ENCODE measurements around the gene WDR54. TPM values are rescaled to one million over a fixed set of nuclear protein-coding genes. Genes with fewer than 3 reads are reported as not detected.
"Not testable (repeated sequence)": the region's sequence is repeated elsewhere in the genome, so short reads cannot be mapped to it uniquely, and the experiment has no call there.

The WDR54 gene
- total RNA-seq, 1 donor from 2014 or later, result 38.7 TPM

DNA sequence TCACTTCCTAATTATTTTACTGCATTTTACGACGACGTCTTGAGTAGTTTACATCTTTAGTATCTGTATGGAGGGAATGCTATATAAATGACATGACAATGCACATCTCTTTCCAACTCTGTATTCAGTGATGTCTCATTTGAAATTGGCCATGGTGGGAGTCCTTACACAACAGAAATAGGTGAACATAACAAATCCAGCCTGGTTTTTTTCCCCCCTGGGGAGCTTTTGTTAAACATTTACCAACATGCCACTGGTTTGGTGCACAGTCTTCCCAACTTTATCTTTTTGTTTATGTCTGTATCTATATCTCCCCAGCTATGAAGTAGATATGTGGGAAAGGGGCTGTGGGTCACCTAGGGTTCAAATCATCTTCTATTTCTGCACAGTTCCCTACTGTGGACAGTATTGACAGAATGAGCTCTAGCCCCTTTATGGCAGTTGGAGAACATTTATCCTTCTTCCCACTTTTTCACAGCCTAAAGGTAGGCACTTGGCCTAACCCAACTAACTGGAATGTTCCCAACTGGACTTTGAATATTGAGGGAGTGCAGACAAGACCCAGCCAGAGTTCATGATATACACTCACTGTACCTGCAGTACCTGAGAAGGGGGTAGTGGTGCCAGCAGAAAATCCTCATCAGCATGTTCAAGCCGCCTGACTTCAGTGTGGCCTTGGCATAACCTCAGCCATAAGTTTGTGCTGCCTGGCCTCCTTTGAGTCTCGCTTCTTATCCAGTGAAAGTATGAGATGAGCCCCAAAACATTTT lies 25.9 kb downstream of the WDR54 start:
- no peak for FAIRE-seq
- no peak for DNase-seq (ENCODE audit: low spot score in 2 of 2)

DNA sequence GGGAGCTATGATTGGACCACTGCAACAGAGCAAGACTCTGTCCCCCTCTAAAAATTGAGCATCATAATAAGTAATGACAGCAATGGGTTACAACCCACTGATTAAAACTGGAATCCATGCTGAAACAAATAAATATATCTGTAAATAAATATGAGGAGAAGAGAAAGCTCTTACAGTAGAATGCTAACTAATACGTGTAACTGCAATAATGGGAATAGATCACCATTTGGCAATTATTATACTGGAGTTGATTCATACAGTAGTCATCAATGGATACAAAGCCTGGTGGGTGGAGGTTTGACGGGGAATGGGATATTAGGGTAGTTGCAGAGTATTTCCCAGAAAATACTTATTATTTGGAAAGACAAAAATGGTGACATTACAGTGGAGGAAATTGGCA lies 27.2 kb downstream of the WDR54 start:
- DNase-seq (ENCODE audit: low spot score in 2 of 2) (no peak), FAIRE-seq (no peak)

DNA sequence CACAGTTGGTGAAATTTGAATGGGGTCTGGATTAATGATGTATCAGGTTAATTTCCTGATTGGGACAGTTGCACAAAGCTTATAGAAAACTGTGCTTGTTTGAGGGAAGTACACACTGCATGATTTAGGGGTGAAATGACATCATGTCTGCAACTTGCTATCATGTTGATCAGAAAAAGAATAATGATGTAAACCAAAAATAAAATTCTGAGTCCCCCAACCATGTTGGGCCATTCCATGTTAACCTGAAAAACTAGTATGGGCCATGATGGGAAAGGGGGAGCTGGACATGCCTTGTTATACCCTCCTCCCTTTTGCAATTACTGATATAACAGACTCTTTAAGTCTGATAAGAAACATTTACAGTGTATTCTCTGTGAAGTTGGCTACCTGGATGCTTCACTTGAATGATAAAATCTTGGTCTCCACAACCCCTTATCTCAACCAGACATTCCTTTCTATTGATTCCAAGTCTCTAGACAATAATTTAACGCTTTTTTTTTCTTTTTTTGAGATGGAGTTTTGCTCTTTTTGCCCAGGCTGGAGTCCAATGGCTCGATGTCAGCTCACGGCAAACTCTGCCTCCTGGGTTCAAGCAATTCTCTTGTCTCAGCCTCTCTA lies 29.1 kb downstream of the WDR54 start:
- FAIRE-seq (no peak), DNase-seq (ENCODE audit: low spot score in 2 of 2) (no peak)

DNA sequence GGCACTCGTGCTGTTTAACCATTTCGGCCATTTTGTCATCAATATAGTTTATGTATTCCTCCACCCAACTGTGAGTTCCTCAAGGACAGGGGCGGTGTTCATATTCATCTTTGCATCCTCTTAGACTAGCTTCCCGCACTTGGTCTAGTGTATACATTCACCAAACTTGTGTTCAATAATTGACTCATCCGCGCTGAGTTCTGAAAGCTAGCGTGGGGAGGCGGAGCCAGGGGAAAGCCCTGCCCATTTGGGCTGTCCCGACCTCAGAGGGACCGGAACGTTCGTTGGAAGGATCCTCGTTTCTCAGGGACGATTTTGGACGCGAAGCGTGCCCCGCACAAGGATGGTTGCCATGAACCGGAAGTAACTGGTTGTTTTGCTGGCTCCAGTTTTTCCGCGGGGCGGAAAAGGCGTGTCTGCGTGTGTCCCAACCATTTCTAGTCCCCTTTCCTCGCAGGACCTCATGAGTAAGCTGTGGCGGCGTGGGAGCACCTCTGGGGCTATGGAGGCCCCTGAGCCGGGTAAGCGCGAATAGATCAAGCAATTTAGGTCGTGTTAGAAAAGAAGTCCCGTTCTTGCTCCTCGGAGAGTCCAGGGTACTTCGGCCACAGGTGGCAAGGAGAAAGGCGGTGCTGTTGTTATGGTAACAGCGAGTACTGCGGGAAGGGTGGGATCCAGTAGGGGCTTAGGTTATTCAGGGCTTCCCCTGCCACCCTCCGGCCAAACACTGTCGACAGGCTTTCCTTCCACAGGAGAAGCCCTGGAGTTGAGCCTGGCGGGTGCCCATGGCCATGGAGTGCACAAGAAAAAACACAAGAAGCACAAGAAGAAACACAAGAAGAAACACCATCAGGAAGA lies 33.4 kb downstream of the WDR54 start, which contains the start of gene INO80B:
Gene INO80B, plus strand, starts transcription at position 434 of the 858 bp plus-strand sequence. Its CDS starts 30 bp downstream, at position 464.
- FAIRE-seq, result peak; percentile 30

DNA sequence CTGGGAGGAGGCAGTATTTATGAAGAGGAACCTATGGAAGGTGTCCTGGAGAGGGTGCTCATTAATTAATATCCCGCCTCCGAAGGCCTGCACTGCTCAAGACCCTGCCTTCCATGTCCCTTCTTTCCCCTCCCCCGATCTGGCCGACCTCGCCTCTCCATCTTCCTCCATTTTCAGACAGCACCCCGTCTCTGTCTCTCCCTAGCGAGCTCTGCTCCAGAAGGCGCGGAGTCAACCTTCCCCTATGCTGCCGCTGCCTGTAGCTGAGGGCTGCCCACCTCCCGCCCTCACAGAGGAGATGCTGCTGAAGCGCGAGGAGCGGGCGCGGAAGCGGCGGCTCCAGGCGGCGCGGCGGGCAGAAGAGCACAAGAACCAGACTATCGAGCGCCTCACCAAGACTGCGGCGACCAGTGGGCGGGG lies 35.6 kb downstream of the WDR54 start:
- DNase-seq (ENCODE audit: low spot score in 2 of 2) (no peak), FAIRE-seq (no peak)

More for the DNA sequence above, 33.4 kb downstream of the WDR54 start, which contains the start of gene INO80B:
- DNase-seq (ENCODE audit: low spot score in 2 of 2), result peak; percentile 82 to 84

DNA sequence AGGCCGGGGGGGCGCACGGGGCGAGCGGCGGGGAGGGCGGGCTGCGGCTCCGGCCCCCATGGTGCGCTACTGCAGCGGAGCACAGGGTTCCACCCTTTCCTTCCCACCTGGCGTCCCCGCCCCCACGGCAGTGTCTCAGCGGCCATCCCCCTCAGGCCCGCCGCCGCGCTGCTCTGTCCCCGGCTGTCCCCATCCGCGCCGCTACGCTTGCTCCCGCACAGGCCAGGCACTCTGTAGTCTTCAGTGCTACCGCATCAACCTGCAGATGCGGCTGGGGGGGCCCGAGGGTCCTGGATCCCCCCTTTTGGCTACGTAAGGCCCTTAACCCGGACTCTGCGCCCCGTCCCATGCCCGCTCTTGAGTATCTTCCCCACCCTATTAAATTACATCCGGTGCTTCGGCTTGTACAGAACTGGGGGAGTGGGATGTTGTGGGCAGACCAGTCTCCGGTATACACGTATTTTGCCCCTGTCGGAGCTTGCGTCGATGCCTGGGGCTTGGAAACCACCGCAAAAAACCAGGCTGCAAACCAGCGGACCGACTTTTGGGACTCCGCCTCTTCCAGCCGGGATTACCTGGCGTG lies 36.1 kb downstream of the WDR54 start:
- DNase-seq (ENCODE audit: low spot score in 2 of 2), result no peak
- no peak for FAIRE-seq

DNA sequence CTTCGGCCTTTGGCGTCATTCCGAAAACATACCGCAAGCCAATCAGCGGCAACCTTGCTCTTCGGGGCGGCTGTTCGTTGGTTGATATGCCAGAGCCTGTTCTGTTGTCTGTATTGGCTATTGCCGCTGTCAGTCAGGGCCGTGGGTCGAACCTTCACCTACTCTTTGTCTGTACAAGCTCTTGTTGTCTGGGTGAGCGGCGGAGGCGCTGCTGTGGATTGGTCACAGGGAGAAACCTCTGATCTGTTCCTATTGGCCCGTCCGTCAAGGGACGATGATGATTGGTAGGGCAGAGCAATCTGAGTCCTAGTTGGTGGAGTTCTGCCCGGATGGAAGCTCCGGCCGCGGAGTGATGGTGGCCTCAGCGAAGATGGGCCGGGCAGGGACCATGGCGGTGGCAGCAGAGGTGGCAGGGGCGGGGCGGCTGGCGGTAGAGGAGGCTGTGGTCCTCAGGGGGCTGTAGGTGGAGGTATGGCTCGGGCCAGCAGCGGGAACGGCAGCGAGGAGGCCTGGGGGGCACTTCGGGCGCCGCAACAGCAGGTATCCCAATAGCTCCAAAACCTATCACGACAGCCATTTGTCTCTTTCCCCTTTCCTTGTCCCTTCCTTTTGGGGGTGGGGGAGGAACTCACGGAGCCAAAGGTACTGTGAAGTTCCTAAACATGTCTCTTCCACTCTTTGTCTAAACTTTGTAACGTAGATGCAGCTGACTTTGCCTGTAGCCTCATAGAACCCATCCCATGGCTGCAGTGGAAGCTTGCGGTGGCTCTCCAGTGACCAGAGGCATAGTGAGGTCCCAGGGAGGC lies 36.8 kb downstream of the WDR54 start, which contains the start of gene WBP1:
Gene WBP1, plus strand, starts transcription at position 307 of the 806 bp plus-strand sequence. Its CDS starts 165 bp downstream, at position 472.
- FAIRE-seq (peak; percentile 97), DNase-seq (ENCODE audit: low spot score in 2 of 2) (peak; percentile 94 to 96)

DNA sequence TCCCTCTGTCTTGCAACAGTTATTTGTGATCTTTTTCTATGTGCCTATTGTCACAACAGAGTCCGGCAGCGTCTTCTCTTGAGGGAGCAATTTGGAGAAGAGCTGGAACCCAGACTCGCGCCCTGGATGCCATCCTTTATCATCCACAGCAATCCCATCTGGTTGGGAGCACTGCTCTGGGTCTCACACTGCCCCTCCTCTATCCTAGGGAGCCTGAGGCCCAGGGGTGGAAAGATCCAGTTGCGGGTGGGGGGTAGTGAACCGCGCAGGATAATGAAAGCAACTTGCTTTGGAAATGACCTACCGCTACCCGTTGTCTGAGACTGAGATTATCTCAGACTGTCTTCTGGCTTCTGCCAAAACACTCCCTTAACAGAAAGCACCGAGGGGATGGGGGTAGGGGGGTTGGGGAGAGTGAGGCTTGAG lies 37.4 kb downstream of the WDR54 start:
- no peak for FAIRE-seq

DNA sequence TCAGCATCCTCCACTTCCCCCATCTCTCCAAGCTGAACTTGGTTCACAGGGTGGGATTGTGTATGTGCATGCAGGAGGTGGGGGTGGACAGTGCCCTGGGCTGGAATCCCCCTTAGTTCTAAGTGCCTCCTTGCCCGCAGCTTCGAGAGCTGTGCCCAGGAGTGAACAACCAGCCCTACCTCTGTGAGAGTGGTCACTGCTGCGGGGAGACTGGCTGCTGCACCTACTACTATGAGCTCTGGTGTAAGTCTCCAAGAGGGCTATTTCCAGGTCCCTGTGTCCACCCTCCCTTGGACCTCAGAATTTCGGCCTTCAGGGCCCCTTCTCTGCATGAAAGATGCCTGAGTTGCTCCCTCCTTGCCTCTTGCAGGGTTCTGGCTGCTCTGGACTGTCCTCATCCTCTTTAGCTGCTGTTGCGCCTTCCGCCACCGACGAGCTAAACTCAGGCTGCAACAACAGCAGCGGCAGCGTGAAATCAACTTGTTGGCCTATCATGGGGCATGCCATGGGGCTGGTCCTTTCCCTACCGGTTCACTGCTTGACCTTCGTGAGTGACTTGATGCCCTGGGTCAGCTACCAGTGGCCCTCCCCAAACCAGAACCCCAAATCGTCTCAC lies 38.1 kb downstream of the WDR54 start:
- FAIRE-seq; DNase-seq (ENCODE audit: low spot score in 2 of 2): not testable (repeated sequence)

More for the DNA sequence above, 37.4 kb downstream of the WDR54 start:
- DNase-seq (ENCODE audit: low spot score in 2 of 2), result no peak

DNA sequence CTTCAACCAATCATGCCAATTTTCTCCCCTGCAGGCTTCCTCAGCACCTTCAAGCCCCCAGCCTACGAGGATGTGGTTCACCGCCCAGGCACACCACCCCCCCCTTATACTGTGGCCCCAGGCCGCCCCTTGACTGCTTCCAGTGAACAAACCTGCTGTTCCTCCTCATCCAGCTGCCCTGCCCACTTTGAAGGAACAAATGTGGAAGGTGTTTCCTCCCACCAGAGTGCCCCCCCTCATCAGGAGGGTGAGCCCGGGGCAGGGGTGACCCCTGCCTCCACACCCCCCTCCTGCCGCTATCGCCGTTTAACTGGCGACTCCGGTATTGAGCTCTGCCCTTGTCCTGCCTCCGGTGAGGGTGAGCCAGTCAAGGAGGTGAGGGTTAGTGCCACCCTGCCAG lies 38.7 kb downstream of the WDR54 start:
- FAIRE-seq; DNase-seq (ENCODE audit: low spot score in 2 of 2): not testable (repeated sequence)

DNA sequence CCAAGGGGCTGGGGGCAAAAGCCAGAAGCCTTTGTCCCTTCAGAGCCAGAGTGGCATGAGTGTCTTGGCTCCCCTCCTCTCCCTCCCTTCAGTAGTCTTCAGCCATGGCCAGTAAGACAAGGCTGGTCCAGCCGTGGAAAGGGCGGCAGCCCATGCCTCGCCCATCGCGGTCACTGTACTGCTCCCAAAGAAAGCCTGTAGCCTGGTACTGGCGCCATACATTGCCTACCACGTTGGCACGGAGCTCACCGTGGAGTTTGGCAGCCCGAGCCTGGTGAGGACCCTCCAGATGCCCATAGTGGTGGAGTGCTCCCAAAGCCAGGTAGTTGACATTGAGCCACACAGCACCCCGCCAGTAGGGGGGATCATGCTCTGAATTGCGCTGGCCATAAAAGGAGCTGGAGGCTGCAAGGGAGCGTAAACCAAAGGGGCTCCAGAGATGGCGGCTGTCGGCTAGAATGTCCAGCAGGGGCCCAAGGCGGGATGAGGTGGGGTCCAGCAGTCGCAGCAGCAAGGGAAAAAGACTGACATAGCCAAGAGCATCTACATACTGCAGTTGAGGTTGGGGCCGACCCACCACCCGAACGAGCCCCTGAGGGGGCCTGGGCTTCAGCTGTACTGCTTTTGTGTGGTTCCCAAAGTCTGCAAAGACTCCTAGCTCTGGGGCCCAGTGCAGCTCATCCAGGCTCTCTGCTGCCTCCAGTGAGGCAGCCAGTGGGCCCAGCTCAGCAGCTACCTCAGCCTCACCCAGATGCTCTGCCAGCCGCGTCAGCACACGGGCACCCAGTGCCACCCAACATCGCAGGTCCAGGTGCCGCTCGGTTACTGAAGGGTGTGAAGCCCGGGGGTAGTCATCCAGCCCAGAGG lies 39.9 kb downstream of the WDR54 start:
- DNase-seq (ENCODE audit: low spot score in 2 of 2) (no peak), FAIRE-seq (no peak)

DNA sequence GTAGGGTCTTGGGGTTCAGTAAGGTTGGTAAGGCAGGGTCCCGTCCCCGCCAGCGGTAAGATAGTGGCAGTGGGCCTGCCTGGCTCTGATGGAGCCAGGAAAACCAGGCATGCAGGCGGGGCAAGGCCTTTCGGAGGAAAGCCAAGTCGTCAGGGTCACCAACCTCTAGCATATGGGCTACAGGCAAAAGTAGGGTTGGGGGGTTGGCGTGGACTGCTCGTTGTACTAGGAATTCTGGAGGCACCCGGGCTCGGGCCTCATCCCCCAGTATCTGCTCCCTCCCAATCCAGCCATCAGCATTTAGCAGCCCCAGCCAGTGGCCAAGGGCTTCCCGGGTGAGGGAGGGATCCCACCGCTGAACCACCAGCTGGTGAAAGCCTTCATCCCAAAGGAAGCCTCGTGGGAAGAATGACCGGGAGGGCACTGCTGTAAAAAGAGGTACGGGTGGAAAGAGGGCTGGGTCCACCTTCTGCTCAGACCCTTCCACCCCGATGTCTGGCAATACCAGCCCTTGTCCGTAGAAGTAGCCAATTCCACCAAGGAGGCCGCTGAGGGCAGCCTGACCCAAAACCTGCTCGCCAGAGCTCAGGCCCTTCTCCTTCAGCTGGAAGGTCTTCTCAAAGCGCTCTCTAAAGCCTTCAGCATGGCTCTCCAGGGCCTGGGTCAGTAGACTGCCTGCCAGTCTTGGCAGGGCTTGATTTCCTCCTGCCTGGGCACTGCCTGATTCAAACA lies 40.7 kb downstream of the WDR54 start:
- FAIRE-seq, result no peak
- DNase-seq (ENCODE audit: low spot score in 2 of 2), result no peak

DNA sequence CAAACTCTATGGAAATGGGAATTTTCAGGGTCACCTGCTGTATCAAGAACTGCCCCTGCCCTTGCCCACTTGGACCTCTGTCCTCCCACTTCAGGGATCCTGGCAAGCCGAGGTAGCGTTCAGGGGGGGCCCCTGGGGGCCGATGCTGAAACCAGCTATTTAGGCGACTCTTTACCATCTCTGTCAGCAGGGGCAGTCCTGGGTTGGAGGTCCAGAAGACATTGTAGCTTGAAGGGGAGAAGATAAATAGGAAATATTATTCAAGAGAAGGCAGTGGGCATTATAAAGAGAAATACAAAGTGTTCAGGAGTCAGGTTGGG lies 41.2 kb downstream of the WDR54 start:
- no peak for DNase-seq (ENCODE audit: low spot score in 2 of 2)
- FAIRE-seq, result no peak

DNA sequence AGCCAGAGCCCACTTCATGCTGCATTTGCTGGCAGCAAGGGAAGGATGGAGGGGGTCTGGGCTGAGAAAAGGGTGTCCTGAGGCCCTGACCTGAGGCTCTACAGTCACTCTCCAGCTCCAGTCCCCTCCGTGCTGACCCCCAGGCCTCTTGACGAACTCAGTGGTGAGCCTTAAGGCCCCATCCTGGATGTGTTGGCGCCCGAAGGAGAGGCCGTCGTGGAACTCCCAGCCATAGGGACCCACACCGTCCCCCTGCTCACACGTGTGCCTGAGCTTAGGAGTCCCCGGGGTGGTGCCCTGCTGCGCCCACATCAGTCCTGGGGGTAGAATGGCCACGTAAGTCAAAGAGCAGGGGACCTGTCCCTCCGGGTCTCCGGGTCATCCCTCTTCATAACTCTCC lies 42.9 kb downstream of the WDR54 start:
- DNase-seq (ENCODE audit: low spot score in 2 of 2), result no peak
- no peak for FAIRE-seq

DNA sequence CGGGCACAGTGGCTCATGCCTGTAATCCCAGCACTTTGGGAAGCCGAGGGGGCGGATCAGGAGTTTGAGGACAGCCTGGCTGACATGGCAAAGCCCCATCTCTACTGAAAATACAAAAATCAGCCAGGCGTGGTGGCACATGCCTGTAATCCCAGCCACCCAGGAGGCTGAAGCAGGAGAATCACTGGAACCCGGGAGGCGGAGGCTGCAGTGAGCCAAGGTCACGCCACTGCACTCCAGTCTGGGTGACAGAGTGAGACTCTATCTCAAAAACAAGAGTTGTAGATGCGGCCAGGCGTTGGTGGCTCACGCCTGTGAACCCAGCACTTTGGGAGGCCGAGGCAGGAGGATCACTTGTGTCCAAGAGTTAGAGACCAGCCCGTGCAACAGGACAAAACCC lies 49.2 kb downstream of the WDR54 start:
- not testable (repeated sequence) for DNase-seq (ENCODE audit: low spot score in 2 of 2); FAIRE-seq

DNA sequence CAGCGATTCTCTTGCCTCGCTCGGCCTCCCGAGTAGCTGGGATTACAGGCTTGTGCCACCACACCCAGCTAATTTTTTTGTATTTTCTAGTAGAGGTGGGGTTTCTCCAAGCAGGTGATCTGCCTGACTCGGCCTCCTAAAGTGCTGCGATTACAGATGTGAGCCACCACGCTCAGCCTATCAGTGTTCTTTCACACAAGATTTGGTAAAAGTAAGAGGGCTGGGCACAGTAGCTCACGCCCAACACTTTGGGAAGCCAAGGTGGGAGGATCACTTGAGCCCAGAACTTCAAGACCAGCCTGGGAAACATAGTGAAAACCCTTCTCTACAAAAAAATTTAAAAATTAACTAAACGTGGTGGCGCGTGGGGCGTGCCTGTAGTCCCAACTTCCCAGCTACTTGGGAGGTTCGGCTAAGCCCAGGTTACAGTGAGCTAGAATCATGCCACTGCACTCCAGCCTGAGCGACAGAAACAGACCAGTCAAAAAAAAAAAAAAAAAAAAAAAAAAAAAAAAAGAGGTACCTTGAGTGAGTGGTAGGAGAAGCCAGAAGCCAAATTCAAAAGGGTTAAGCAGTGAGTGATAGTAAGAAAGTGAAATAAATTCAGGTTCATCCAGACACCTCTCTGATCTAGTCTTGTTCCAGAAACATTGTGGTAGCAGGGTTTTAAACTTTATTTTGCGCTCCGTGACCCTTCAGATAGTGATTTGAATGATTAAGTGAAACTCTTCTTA lies 50.0 kb downstream of the WDR54 start:
- DNase-seq (ENCODE audit: low spot score in 2 of 2), result no peak
- no peak for FAIRE-seq
